ENCODE measurements around the gene MMUT.

GRCh38 chr6:49415358-49415757 is 47.7 kb downstream of the MMUT start:
- TF ChIP-seq CTCF (conservative IDR thresholded peaks at IDR 0.05; ENCODE audit: low read depth in 2 of 2): no peak
- no peak for TF ChIP-seq POLR2AphosphoS5 (IDR thresholded peaks at IDR 0.05; ENCODE audit: low read depth)
- TF ChIP-seq EZH2 (IDR thresholded peaks at IDR 0.05; ENCODE audit: low read depth, unreplicated experiment): no peak
- no peak for TF ChIP-seq EZH2phosphoT487 (IDR thresholded peaks at IDR 0.05; ENCODE audit: unreplicated experiment)
- no peak for TF ChIP-seq ETS1 (IDR thresholded peaks at IDR 0.05)

Measured in GM23338 (cell line).